CD4-positive, alpha-beta T cell treated with Interleukin-15 for 1 hour (primary cell): ENCODE measurements around the gene SSC5D.

ENCODE experiments used
- DNase-seq: peaks from one replicate; pipeline ENCODE4 v3.0.0-alpha.2; 2020

The SSC5D gene

GRCh38 chr19:55474269-55475265 lies 13.7 kb upstream of the SSC5D start:
- no peak for DNase-seq

GRCh38 chr19:55476100-55476775 lies 12.0 kb upstream of the SSC5D start, which contains the start of gene ZNF628:
ZNF628 (plus strand) TSS chr19:55476617; CDS start chr19:55479911, 3,294 bp downstream.
- peak; percentile 98 for DNase-seq

GRCh38 chr19:55477905-55478304 lies 10.3 kb upstream of the SSC5D start:
- DNase-seq, result no peak

- no peak for DNase-seq
These were observed 9.9 kb upstream of the SSC5D start for GRCh38 chr19:55478364-55478763.

- no peak for DNase-seq
These were observed 9.2 kb upstream of the SSC5D start for GRCh38 chr19:55479045-55479444.

GRCh38 chr19:55479451-55480230 lies 8.6 kb upstream of the SSC5D start:
- DNase-seq, result no peak

- DNase-seq, result no peak
These were observed 7.0 kb upstream of the SSC5D start for GRCh38 chr19:55481148-55481793.

GRCh38 chr19:55481794-55482155 lies 6.5 kb upstream of the SSC5D start:
- DNase-seq, result no peak

- DNase-seq, result no peak
These were observed 5.9 kb upstream of the SSC5D start for GRCh38 chr19:55482156-55482961.

- no peak for DNase-seq
These were observed 5.1 kb upstream of the SSC5D start for GRCh38 chr19:55482967-55483705.

- no peak for DNase-seq
These were observed 4.3 kb upstream of the SSC5D start for GRCh38 chr19:55483706-55484592.

- peak; percentile 74 for DNase-seq
These were observed 3.4 kb upstream of the SSC5D start, which contains the start of gene NAT14 for GRCh38 chr19:55484593-55485438. NAT14 (plus strand) TSS chr19:55485188; CDS start chr19:55485709, 521 bp downstream.

GRCh38 chr19:55485439-55486011 lies 2.7 kb upstream of the SSC5D start:
- no peak for DNase-seq

- DNase-seq, result no peak
These were observed 1.9 kb upstream of the SSC5D start for GRCh38 chr19:55486043-55486970.

GRCh38 chr19:55486971-55487923 lies 989 bp upstream of the SSC5D start:
- DNase-seq, result no peak
